Measurements from ENCODE around the gene PRKN.

DNA sequence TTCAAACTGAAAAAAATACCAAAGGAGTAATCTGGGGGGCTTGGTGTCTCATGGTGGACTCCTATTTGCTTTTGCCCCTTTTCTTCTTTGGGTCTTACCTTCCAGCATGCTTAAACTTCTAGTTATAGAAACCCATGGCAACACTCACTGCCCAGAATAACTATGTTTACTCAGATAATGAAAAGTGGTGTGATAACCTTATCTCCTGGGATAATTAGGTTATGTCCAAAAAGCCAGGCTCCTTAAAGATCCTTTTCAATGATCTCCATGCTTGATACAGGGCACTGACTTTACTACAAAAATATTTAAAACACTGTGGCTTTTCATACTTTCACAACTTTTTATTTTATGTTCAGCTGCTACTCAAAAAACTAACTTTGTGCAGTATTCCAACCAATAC, 245.6 kb downstream of the PRKN start:
- TF ChIP-seq CTCF (IDR thresholded peaks at IDR 0.05) (no peak), POLR2A (IDR thresholded peaks at IDR 0.05) (no peak)
